Neural cell (in vitro differentiated cells): ENCODE results near the gene MLLT3. TPM values are rescaled to one million over a fixed set of nuclear protein-coding genes. Genes with fewer than 3 reads are reported as not detected.

Experiments used
- H2AFZ ChIP-seq: fragments of 200-600, 300-800 bp; sonication (generic), shearing (Covaris generic); 2 replicates; pipeline ENCODE4 v1.6.0; 2014; ENCODE audit warnings: low read depth, mild to moderate bottlenecking, antibody characterized with exemption, low read length, moderate library complexity
- H3F3A ChIP-seq: fragments of 200-600 bp; shearing (Covaris generic); 2 replicates; pipeline ENCODE4 v1.6.1; 2016; ENCODE audit warnings: mild to moderate bottlenecking, moderate library complexity, mixed read lengths, antibody characterized with exemption, low read length; ENCODE audit not compliant: insufficient read depth, poor library complexity, severe bottlenecking
- H3K27ac ChIP-seq: fragments of 200-600, 300-800 bp; sonication (generic), shearing (Covaris generic); 2 replicates; pipeline ENCODE4 v1.5.1; 2014; ENCODE audit warnings: mild to moderate bottlenecking, low read length, moderate library complexity
- H3K27me3 ChIP-seq: fragments of 300-800, 200-600 bp; sonication (generic), shearing (Covaris generic); 2 replicates; pipeline ENCODE4 v1.6.0; 2014; ENCODE audit warnings: mild to moderate bottlenecking, low read depth, low read length, moderate library complexity; ENCODE audit not compliant: insufficient read depth
- H3K36me3 ChIP-seq: fragments of 300-800, 200-600 bp; sonication (generic), shearing (Covaris generic); 2 replicates; pipeline ENCODE4 v1.5.1; 2014; ENCODE audit warnings: mild to moderate bottlenecking, antibody characterized with exemption, low read length, moderate library complexity; ENCODE audit not compliant: insufficient read depth
- H3K4me2 ChIP-seq: fragments of 300-800, 200-600 bp; sonication (generic), shearing (Covaris generic); 2 replicates; pipeline ENCODE4 v1.6.0; 2014; ENCODE audit warnings: mild to moderate bottlenecking, low read length
- H3K4me3 ChIP-seq: fragments of 300-800, 200-600 bp; sonication (generic), shearing (Covaris generic); 2 replicates; pipeline ENCODE4 v1.5.1; 2014; ENCODE audit warnings: mild to moderate bottlenecking, low read length, moderate library complexity
- H3K79me2 ChIP-seq: fragments of 200-600 bp; shearing (Covaris generic); replicated peaks from 2 replicates; pipeline ENCODE4 v1.6.0; 2014; ENCODE audit warnings: mild to moderate bottlenecking, low read length, moderate library complexity; ENCODE audit not compliant: insufficient read depth
- H3K9ac ChIP-seq: fragments of 300-800, 200-600 bp; sonication (generic), shearing (Covaris generic); 2 replicates; pipeline ENCODE4 v1.6.1; 2016; ENCODE audit warnings: mild to moderate bottlenecking, low read length, mixed read lengths
- H3K9me2 ChIP-seq: fragments of 200-600 bp; shearing (Covaris generic); 2 replicates; pipeline ENCODE4 v1.6.1; 2016; ENCODE audit warnings: mild to moderate bottlenecking, low read length, mixed read lengths; ENCODE audit not compliant: insufficient read depth
- H3K9me3 ChIP-seq: fragments of 200-600, 300-800 bp; sonication (generic), shearing (Covaris generic); 2 replicates; pipeline ENCODE4 v1.6.1; 2016; ENCODE audit warnings: mild to moderate bottlenecking, mixed run types, low read length, moderate library complexity, mixed read lengths
- H4K20me1 ChIP-seq: fragments of 200-600 bp; shearing (Covaris generic); 2 replicates; pipeline ENCODE4 v1.6.1; 2016; ENCODE audit warnings: mild to moderate bottlenecking, mixed run types; ENCODE audit not compliant: insufficient read depth
- EP300 ChIP-seq: fragments of 450-650 bp; conservative IDR thresholded peaks from 2 replicates; pipeline ENCODE4 v1.6.1; 2014; ENCODE audit warnings: antibody characterized with exemption, mild to moderate bottlenecking, moderate library complexity; ENCODE audit not compliant: poor library complexity, severe bottlenecking
- EZH2 ChIP-seq: fragments of 200-600, 300-800 bp; shearing (Covaris generic), sonication (generic); IDR thresholded peaks from 2 replicates; pipeline ENCODE4 v1.6.1; 2014; ENCODE audit warnings: antibody characterized with exemption, low read length, borderline replicate concordance, mild to moderate bottlenecking; ENCODE audit not compliant: insufficient read depth, poor library complexity, severe bottlenecking
- MXI1 ChIP-seq: fragments of 450-650 bp; conservative IDR thresholded peaks from 2 replicates; pipeline ENCODE4 v1.6.1; 2014; ENCODE audit warnings: antibody characterized with exemption, mild to moderate bottlenecking; ENCODE audit not compliant: poor library complexity, severe bottlenecking
- POLR2AphosphoS5 ChIP-seq: IDR thresholded peaks from 2 replicates; pipeline ENCODE4 v1.6.1; 2012
- RAD21 ChIP-seq: fragments of 450-650 bp; conservative IDR thresholded peaks from 2 replicates; pipeline ENCODE4 v1.6.1; 2014; ENCODE audit warnings: antibody characterized with exemption, mild to moderate bottlenecking, moderate library complexity
- SMC3 ChIP-seq: fragments of 450-650 bp; conservative IDR thresholded peaks from 2 replicates; pipeline ENCODE4 v1.6.1; 2014; ENCODE audit warnings: antibody characterized with exemption, mild to moderate bottlenecking, moderate library complexity; ENCODE audit not compliant: poor library complexity
- TAF1 ChIP-seq: IDR thresholded peaks from 2 replicates; pipeline ENCODE4 v1.6.1; 2012; ENCODE audit warnings: low read depth
- polyA plus RNA-seq: library from polyadenylated mRNA; depleted of rRNA; stranded (reverse); fragments of >200 nt; gene quantifications from 2 replicates; pipeline ENCODE4 v1.2.3, GENCODE V29; 2014
- TF ChIP-seq, protein P1 (sequence below): fragments of 450-650 bp; IDR thresholded peaks from 2 replicates; pipeline ENCODE4 v1.5.1; 2014; ENCODE audit warnings: antibody characterized with exemption, mild to moderate bottlenecking, moderate library complexity; ENCODE audit not compliant: poor library complexity, severe bottlenecking
- TF ChIP-seq, protein P2 (sequence below): IDR thresholded peaks from 2 replicates; pipeline ENCODE4 v1.6.1; 2012; ENCODE audit warnings: borderline replicate concordance

MLLT3 gene
- polyA plus RNA-seq, 1 donor from 2014 or later = 61.5 TPM

DNA sequence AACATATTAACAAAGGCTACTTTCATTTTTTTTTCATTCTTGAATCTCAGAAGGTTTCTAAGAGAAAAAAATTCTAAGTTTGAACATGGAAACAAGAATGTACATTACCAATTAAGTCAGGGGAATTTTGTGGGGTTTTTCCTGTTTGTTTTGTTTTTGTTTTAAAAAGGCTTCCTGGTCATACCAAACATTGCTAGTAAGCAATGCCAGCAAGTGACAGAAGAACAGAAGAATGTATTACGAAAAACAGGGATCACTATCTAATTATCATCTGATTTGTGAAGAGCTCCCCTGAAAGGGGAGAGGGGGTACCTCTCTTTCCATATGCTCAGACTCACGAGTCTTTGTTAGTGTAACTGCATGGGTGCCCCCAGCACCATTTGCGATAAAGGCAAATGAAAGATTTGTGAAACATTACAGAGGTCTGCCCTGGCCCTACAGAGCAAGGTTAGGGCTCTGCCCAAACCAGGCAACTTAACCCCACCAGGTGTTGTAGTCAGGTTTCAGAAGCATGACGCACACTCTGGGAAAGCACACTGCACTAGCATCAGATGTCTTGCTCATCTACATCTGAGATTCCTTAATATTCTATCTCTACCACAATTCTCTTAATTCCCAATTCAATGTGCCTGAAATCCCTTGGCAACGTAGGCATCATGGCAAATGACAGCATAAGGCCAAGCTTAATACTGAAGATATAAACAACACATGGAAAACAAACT is 268.2 kb downstream of the MLLT3 start:
- Histone ChIP-seq H3K27me3 (no peaks in the 10 kb centered on the region), H3F3A (no peaks in the 10 kb centered on the region), H4K20me1 (no peaks in the 10 kb centered on the region), H3K4me2 (no peak overlapping the region), H2AFZ (no peak overlapping the region), H3K9ac (no peak overlapping the region), H3K4me3 (no peak overlapping the region), H3K36me3 (no peaks in the 10 kb centered on the region), H3K79me2 (no peaks in the 10 kb centered on the region), H3K9me3 (no peaks in the 10 kb centered on the region), H3K27ac (no peak overlapping the region), H3K9me2 (no peaks in the 10 kb centered on the region)
- TF ChIP-seq SMC3 (no peak), TAF1 (no peak), EP300 (no peak), EZH2 (no peak), POLR2AphosphoS5 (no peak), MXI1 (no peak), RAD21 (no peak)
- TF ChIP-seq, protein P1, sequence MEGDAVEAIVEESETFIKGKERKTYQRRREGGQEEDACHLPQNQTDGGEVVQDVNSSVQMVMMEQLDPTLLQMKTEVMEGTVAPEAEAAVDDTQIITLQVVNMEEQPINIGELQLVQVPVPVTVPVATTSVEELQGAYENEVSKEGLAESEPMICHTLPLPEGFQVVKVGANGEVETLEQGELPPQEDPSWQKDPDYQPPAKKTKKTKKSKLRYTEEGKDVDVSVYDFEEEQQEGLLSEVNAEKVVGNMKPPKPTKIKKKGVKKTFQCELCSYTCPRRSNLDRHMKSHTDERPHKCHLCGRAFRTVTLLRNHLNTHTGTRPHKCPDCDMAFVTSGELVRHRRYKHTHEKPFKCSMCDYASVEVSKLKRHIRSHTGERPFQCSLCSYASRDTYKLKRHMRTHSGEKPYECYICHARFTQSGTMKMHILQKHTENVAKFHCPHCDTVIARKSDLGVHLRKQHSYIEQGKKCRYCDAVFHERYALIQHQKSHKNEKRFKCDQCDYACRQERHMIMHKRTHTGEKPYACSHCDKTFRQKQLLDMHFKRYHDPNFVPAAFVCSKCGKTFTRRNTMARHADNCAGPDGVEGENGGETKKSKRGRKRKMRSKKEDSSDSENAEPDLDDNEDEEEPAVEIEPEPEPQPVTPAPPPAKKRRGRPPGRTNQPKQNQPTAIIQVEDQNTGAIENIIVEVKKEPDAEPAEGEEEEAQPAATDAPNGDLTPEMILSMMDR = no peak
- TF ChIP-seq, protein P2, sequence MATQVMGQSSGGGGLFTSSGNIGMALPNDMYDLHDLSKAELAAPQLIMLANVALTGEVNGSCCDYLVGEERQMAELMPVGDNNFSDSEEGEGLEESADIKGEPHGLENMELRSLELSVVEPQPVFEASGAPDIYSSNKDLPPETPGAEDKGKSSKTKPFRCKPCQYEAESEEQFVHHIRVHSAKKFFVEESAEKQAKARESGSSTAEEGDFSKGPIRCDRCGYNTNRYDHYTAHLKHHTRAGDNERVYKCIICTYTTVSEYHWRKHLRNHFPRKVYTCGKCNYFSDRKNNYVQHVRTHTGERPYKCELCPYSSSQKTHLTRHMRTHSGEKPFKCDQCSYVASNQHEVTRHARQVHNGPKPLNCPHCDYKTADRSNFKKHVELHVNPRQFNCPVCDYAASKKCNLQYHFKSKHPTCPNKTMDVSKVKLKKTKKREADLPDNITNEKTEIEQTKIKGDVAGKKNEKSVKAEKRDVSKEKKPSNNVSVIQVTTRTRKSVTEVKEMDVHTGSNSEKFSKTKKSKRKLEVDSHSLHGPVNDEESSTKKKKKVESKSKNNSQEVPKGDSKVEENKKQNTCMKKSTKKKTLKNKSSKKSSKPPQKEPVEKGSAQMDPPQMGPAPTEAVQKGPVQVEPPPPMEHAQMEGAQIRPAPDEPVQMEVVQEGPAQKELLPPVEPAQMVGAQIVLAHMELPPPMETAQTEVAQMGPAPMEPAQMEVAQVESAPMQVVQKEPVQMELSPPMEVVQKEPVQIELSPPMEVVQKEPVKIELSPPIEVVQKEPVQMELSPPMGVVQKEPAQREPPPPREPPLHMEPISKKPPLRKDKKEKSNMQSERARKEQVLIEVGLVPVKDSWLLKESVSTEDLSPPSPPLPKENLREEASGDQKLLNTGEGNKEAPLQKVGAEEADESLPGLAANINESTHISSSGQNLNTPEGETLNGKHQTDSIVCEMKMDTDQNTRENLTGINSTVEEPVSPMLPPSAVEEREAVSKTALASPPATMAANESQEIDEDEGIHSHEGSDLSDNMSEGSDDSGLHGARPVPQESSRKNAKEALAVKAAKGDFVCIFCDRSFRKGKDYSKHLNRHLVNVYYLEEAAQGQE = no peak

DNA sequence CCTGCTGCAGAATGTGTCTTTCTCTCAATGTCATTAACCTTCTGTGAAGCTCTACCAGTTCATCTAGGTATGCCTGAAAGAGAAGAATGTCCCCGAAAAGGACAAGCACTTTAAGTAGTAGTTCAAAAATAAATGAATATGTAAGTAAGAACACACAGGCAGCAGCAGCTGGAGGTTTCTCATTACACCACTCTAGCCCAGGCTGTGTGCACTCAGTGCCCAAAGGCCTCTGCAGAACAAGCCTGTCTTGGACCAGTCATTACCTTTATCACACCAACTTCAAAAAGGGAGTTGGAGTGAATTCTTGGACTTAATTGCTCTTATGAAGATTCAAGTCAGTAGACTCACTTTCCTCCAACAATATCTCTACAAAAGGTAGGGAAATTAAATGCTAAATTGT is 268.8 kb downstream of the MLLT3 start:
- Histone ChIP-seq H3F3A (no peaks in the 10 kb centered on the region), H3K9me3 (no peaks in the 10 kb centered on the region), H3K27me3 (no peaks in the 10 kb centered on the region), H3K36me3 (no peaks in the 10 kb centered on the region), H3K9ac (no peak overlapping the region), H3K4me2 (no peak overlapping the region), H3K27ac (no peak overlapping the region), H2AFZ (no peak overlapping the region), H4K20me1 (no peaks in the 10 kb centered on the region), H3K79me2 (no peaks in the 10 kb centered on the region), H3K4me3 (no peak overlapping the region), H3K9me2 (no peaks in the 10 kb centered on the region)
- TF ChIP-seq EZH2 (no peak), TAF1 (no peak), MXI1 (no peak), RAD21 (no peak), POLR2AphosphoS5 (no peak), EP300 (no peak), SMC3 (no peak)
- TF ChIP-seq, protein P1 = no peak
- TF ChIP-seq, protein P2 = no peak
